ENCODE data around the gene DSE.
"Not testable (repeated sequence)": the region's sequence is repeated elsewhere in the genome, so short reads cannot be mapped to it uniquely, and the experiment has no call there.

The DSE gene

DNA sequence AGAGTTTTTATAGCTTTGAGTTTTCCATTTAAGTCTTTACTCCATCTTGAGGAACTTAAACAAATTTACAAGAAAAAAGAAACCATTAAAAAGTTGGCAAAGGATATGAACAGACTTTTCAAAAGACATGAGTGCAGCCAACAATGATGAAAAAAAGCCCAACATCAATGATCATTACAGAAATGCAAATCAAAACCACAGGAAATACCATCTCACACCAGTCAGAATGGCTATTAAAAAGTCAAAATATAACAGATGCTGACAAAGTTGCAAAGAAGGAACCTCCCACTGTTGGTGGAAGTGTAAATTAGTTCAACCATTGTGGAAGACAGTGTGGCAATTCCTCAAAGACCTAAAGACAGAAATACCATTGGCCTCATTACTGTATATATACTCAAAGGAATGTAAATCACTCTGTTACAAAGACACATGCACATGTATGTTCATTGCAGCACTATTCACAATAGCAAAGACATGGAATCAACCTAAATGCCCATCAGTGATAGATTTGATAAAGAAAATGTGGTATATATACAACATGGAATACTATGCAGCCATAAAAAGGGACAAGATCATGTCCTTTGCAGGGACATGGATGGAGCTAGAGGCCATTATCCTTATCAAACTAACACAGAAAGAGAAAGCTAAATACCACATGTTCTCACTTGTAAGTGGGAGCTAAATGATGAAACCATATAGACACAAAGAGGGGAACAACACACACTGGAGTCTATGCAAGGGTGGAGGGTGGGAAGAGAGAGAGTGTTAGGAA is 35.9 kb upstream of the DSE start:
- not testable (repeated sequence) for H3K27ac ChIP-seq (ENCODE audit: low read depth, low read length); H3K4me3 ChIP-seq (ENCODE audit: low read depth, low read length); H3K27me3 ChIP-seq (ENCODE audit: control insufficient read depth, insufficient read depth, low read length); H3K9ac ChIP-seq (ENCODE audit: low read length); H3K4me1 ChIP-seq (ENCODE audit: control insufficient read depth, insufficient read depth, low read length); H3K36me3 ChIP-seq (ENCODE audit: control insufficient read depth, insufficient read depth, low read length); H3K9me3 ChIP-seq (ENCODE audit: control insufficient read depth, insufficient read depth, low read depth, low read length)

GRCh38 chr6:116335612-116336215 is 35.0 kb upstream of the DSE start:
- Histone ChIP-seq H3K4me3 (ENCODE audit: low read depth, low read length) (no peak overlapping the region), H3K9me3 (ENCODE audit: control insufficient read depth, insufficient read depth, low read depth, low read length) (peaks cover 4% of the 10 kb centered on the region; the same call in 1 of the 2 replicates), H3K4me1 (ENCODE audit: control insufficient read depth, insufficient read depth, low read length) (no peaks in the 10 kb centered on the region), H3K27me3 (ENCODE audit: control insufficient read depth, insufficient read depth, low read length) (no peaks in the 10 kb centered on the region), H3K9ac (ENCODE audit: low read length) (no peak overlapping the region), H3K27ac (ENCODE audit: low read depth, low read length) (no peak overlapping the region), H3K36me3 (ENCODE audit: control insufficient read depth, insufficient read depth, low read length) (no peaks in the 10 kb centered on the region)

DNA sequence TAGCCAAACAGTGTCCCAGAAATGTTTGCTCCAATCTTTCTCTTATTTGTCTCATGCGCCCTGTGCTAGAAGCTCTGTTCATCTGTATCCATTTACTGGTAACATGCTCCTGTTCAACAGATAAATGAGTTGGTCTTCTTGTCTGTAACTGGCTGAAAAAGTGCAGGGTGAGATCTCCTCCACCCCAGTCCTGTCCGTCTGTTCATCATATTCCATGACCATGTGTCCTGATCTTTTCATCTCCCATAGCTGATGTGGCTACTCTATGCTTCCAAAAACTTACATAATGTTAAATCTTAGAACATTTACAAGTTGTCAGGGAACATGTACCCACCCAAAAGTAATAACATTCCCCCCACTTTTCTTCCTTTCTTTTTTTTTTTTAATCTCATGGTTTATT is 31.8 kb upstream of the DSE start:
- Histone ChIP-seq H3K36me3 (ENCODE audit: control insufficient read depth, insufficient read depth, low read length) (no peaks in the 10 kb centered on the region), H3K4me3 (ENCODE audit: low read depth, low read length) (no peak overlapping the region), H3K9ac (ENCODE audit: low read length) (no peak overlapping the region), H3K27ac (ENCODE audit: low read depth, low read length) (no peak overlapping the region), H3K4me1 (ENCODE audit: control insufficient read depth, insufficient read depth, low read length) (no peaks in the 10 kb centered on the region), H3K9me3 (ENCODE audit: control insufficient read depth, insufficient read depth, low read depth, low read length) (peaks cover 14% of the 10 kb centered on the region), H3K27me3 (ENCODE audit: control insufficient read depth, insufficient read depth, low read length) (no peaks in the 10 kb centered on the region)

DNA sequence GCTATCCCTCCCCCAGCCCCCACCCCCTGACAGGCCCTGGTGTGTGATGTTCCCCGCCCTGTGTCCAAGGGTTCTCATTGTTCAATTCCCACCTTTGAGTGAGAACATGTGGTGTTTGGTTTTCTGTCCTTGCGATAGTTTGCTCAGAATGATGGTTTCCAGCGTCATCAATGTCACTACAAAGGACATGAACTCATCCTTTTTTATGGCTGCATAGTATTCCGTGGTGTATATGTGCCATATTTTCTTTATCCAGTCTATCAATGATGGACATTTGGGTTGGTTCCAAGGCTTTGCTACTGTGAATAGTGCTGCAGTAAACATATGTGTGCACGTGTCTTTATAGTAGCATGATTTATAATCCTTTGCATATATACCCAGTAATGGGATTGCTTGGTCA is 30.1 kb upstream of the DSE start:
- not testable (repeated sequence) for H3K27ac ChIP-seq (ENCODE audit: low read depth, low read length); H3K4me1 ChIP-seq (ENCODE audit: control insufficient read depth, insufficient read depth, low read length); H3K27me3 ChIP-seq (ENCODE audit: control insufficient read depth, insufficient read depth, low read length); H3K9me3 ChIP-seq (ENCODE audit: control insufficient read depth, insufficient read depth, low read depth, low read length); H3K4me3 ChIP-seq (ENCODE audit: low read depth, low read length); H3K36me3 ChIP-seq (ENCODE audit: control insufficient read depth, insufficient read depth, low read length); H3K9ac ChIP-seq (ENCODE audit: low read length)

GRCh38 chr6:116349216-116349615 is 21.5 kb upstream of the DSE start:
- no peaks in the 10 kb centered on the region for H3K9me3 ChIP-seq (ENCODE audit: control insufficient read depth, insufficient read depth, low read depth, low read length)
- H3K27ac ChIP-seq (ENCODE audit: low read depth, low read length) = no peak overlapping the region
- no peaks in the 10 kb centered on the region for H3K27me3 ChIP-seq (ENCODE audit: control insufficient read depth, insufficient read depth, low read length)
- H3K9ac ChIP-seq (ENCODE audit: low read length) = no peak overlapping the region
- 0 out of 2 replicates have a peak, but pooled peaks cover 4% of the 10 kb centered on the region for H3K4me1 ChIP-seq (ENCODE audit: control insufficient read depth, insufficient read depth, low read length)
- no peak overlapping the region for H3K4me3 ChIP-seq (ENCODE audit: low read depth, low read length)
- H3K36me3 ChIP-seq (ENCODE audit: control insufficient read depth, insufficient read depth, low read length) = no peaks in the 10 kb centered on the region

DNA sequence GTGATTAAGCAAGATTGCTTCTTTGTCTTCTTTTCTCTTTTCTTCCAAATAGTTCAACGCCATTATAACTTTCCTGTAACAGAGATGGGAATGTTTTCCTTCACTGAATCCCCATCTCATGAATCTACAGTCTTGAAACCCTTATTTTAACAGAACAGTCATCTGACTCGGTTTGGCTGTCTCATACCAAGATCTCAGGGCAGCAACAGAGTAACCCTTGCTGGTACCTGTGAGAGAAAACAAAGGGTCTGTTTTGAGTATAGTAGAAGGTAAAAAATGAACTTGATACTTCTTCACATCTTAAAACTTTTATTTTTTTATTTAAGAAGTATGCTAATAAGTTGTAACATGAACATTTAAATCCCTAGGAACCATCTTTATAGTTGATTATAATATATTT is 19.6 kb upstream of the DSE start:
- Histone ChIP-seq H3K27ac (ENCODE audit: low read depth, low read length) (no peak overlapping the region), H3K27me3 (ENCODE audit: control insufficient read depth, insufficient read depth, low read length) (no peaks in the 10 kb centered on the region)

GRCh38 chr6:116352515-116353471 is 18.0 kb upstream of the DSE start:
- Histone ChIP-seq H3K9me3 (ENCODE audit: control insufficient read depth, insufficient read depth, low read depth, low read length) (no peaks in the 10 kb centered on the region), H3K27ac (ENCODE audit: low read depth, low read length) (no peak overlapping the region), H3K4me3 (ENCODE audit: low read depth, low read length) (no peak overlapping the region), H3K36me3 (ENCODE audit: control insufficient read depth, insufficient read depth, low read length) (no peaks in the 10 kb centered on the region), H3K4me1 (ENCODE audit: control insufficient read depth, insufficient read depth, low read length) (peaks cover 12% of the 10 kb centered on the region; the same call in 1 of the 2 replicates), H3K27me3 (ENCODE audit: control insufficient read depth, insufficient read depth, low read length) (no peaks in the 10 kb centered on the region), H3K9ac (ENCODE audit: low read length) (no peak overlapping the region)

More for the DNA sequence above, 19.6 kb upstream of the DSE start:
- no peak overlapping the region for H3K9ac ChIP-seq (ENCODE audit: low read length)
- peaks cover 7% of the 10 kb centered on the region; the same call in 1 of the 2 replicates for H3K4me1 ChIP-seq (ENCODE audit: control insufficient read depth, insufficient read depth, low read length)
- no peaks in the 10 kb centered on the region for H3K36me3 ChIP-seq (ENCODE audit: control insufficient read depth, insufficient read depth, low read length)
- no peaks in the 10 kb centered on the region for H3K9me3 ChIP-seq (ENCODE audit: control insufficient read depth, insufficient read depth, low read depth, low read length)
- no peak overlapping the region for H3K4me3 ChIP-seq (ENCODE audit: low read depth, low read length)

DNA sequence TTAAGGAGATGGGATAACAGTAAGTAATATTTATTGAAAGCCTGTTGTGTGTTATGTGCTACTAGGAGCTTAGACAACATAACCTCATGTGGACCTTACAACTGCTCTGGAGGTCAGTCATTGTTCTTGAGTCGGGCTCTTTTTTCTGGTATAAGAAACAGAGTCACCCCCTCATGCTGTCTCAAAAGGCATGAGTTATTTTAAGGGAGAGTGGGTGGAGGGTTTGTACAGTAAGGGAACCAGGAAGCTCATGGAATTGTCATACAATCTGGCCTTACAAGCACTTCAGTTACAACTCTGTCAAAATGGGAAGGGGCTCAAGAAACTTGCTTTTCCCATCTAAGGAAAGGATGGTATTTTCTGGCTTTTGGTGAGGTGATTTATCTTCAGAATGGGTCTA is 16.5 kb upstream of the DSE start:
- no peaks in the 10 kb centered on the region for H3K9me3 ChIP-seq (ENCODE audit: control insufficient read depth, insufficient read depth, low read depth, low read length)
- H3K36me3 ChIP-seq (ENCODE audit: control insufficient read depth, insufficient read depth, low read length) = no peaks in the 10 kb centered on the region
- H3K4me3 ChIP-seq (ENCODE audit: low read depth, low read length) = no peak overlapping the region
- no peak overlapping the region for H3K9ac ChIP-seq (ENCODE audit: low read length)
- no peak overlapping the region for H3K27ac ChIP-seq (ENCODE audit: low read depth, low read length)
- peaks cover 12% of the 10 kb centered on the region; the same call in 1 of the 2 replicates for H3K4me1 ChIP-seq (ENCODE audit: control insufficient read depth, insufficient read depth, low read length)
- H3K27me3 ChIP-seq (ENCODE audit: control insufficient read depth, insufficient read depth, low read length) = no peaks in the 10 kb centered on the region

- H3K9ac ChIP-seq (ENCODE audit: low read length) = no peak overlapping the region
- H3K27ac ChIP-seq (ENCODE audit: low read depth, low read length) = no peak overlapping the region
- H3K9me3 ChIP-seq (ENCODE audit: control insufficient read depth, insufficient read depth, low read depth, low read length) = no peaks in the 10 kb centered on the region
- no peak overlapping the region for H3K4me3 ChIP-seq (ENCODE audit: low read depth, low read length)
- no peaks in the 10 kb centered on the region for H3K27me3 ChIP-seq (ENCODE audit: control insufficient read depth, insufficient read depth, low read length)
- H3K4me1 ChIP-seq (ENCODE audit: control insufficient read depth, insufficient read depth, low read length) = peaks cover 12% of the 10 kb centered on the region; the same call in 1 of the 2 replicates
- H3K36me3 ChIP-seq (ENCODE audit: control insufficient read depth, insufficient read depth, low read length) = no peaks in the 10 kb centered on the region
Observed at GRCh38 chr6:116355796-116356195, 15.0 kb upstream of the DSE start.

DNA sequence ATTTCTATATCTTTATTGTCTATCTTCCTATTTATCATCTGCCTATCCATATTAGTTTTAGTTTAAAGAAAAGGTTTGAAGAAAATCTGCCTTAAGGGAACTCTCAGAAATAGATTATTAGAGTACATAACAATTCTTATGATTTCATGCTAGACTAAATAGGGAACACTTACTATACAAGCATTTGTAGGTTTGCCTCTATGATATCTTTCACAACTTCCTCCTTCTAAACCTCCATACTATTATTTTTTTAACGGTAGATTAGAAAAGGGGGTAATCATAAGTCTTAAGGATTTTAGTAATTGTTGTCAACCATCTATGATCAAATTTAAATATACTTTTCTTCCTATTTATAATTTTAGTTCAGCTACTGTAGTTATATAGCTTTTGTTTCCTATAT is 11.6 kb upstream of the DSE start:
- Histone ChIP-seq H3K4me3 (ENCODE audit: low read depth, low read length) (no peak overlapping the region), H3K9me3 (ENCODE audit: control insufficient read depth, insufficient read depth, low read depth, low read length) (no peaks in the 10 kb centered on the region), H3K9ac (ENCODE audit: low read length) (no peak overlapping the region), H3K4me1 (ENCODE audit: control insufficient read depth, insufficient read depth, low read length) (peaks cover 8% of the 10 kb centered on the region; the same call in 1 of the 2 replicates), H3K27ac (ENCODE audit: low read depth, low read length) (no peak overlapping the region), H3K27me3 (ENCODE audit: control insufficient read depth, insufficient read depth, low read length) (no peaks in the 10 kb centered on the region), H3K36me3 (ENCODE audit: control insufficient read depth, insufficient read depth, low read length) (no peaks in the 10 kb centered on the region)
